Measurements from ENCODE around the gene VIL1. TPM values are rescaled to one million over a fixed set of nuclear protein-coding genes. Genes with fewer than 3 reads are reported as not detected.
A peak's percentile ranks its signal among the peaks of the same experiment; 100 is the strongest.

Gene VIL1
- total and polyA plus RNA-seq, 9 of the 15 experiments (the other 6 are each of a cell fraction or from before 2014, with no cell fraction given) = 0.51 to 2.7 (median 1.2) TPM

- TF ChIP-seq SNRNP70 (optimal IDR thresholded peaks at IDR 0.05; ENCODE audit: low read depth, low read length) = no peak
- TF ChIP-seq PHF21A (IDR thresholded peaks at IDR 0.05; ENCODE audit: borderline replicate concordance, low read depth) = 0 out of 2 replicates have a peak, but pooled peaks have one; percentile 79
- TF ChIP-seq E2F4 (CRISPR knock-in tag; IDR thresholded peaks at IDR 0.05; ENCODE audit: low read depth) = no peak
- TF ChIP-seq NR2C2 (CRISPR knock-in tag; IDR thresholded peaks at IDR 0.05) = peak; percentile 17; the same call in 1 of the 2 replicates
- TF ChIP-seq NR2C2 (tag; IDR thresholded peaks at IDR 0.05) = peak; percentile 18; the same call in 1 of the 2 replicates
- no peak for TF ChIP-seq EWSR1 (IDR thresholded peaks at IDR 0.05; ENCODE audit: borderline replicate concordance, low read depth, partially characterized antibody)
- no peak for TF ChIP-seq BRD4 (IDR thresholded peaks at IDR 0.05)
- TF ChIP-seq ZNF740 (CRISPR knock-in tag; IDR thresholded peaks at IDR 0.05) = 0 out of 2 replicates have a peak, but pooled peaks have one; percentile 47
- peak in 1 of 2 experiments; percentile 15; a peak in 1 of 4 replicates for TF ChIP-seq ZNF740 (tag; IDR thresholded peaks at IDR 0.05)
- TF ChIP-seq ZNF76 (CRISPR knock-in tag; IDR thresholded peaks at IDR 0.05; ENCODE audit: borderline replicate concordance) = no peak
- no peak for TF ChIP-seq ZBTB12 (CRISPR knock-in tag; IDR thresholded peaks at IDR 0.05)
- TF ChIP-seq ZNF699 (CRISPR knock-in tag; IDR thresholded peaks at IDR 0.05; ENCODE audit: insufficient replicate concordance) = no peak
- no peak for TF ChIP-seq MBD1 (CRISPR knock-in tag; IDR thresholded peaks at IDR 0.05)
- no peak for TF ChIP-seq CGGBP1 (CRISPR knock-in tag; IDR thresholded peaks at IDR 0.05)
- peak; percentile 79 for TF ChIP-seq CREM (IDR thresholded peaks at IDR 0.05; ENCODE audit: low read depth)
- TF ChIP-seq SUPT5H (IDR thresholded peaks at IDR 0.05) = no peak; the same call in none of the 2 replicates
- no peak for TF ChIP-seq MTF1 (CRISPR knock-in tag; IDR thresholded peaks at IDR 0.05; ENCODE audit: borderline replicate concordance)
- peak; percentile 75 for TF ChIP-seq ZNF143 (CRISPR knock-in tag; IDR thresholded peaks at IDR 0.05)
- TF ChIP-seq DIDO1 (tag; IDR thresholded peaks at IDR 0.05; ENCODE audit: low read depth) = no peak
- no peak for TF ChIP-seq ILK (tag; IDR thresholded peaks at IDR 0.05; ENCODE audit: borderline replicate concordance, low read depth)
- no peak for TF ChIP-seq CHD1 (IDR thresholded peaks at IDR 0.05; ENCODE audit: low read length)
- peak; percentile 85 for TF ChIP-seq LCOR (CRISPR knock-in tag; IDR thresholded peaks at IDR 0.05)
Measured at GRCh38 chr2:218395826-218396687, 22.9 kb upstream of the VIL1 start (continued).

All from K562 (cell line).